K562 (cell line): ENCODE data around the gene UNC119B. TPM values are rescaled to one million over a fixed set of nuclear protein-coding genes. Genes with fewer than 3 reads are reported as not detected.

Experiments
- ATAC-seq: fragments of 200-7000 bp; cut with Tn5 transposase; 3 replicates; pipeline ENCODE4 v1.9.1; 2020; ENCODE audit warnings: moderate library complexity
- BruUV-seq: library from RNA; stranded (reverse); fragments of 400-500 nt; replicated peaks from 2 replicates; lab custom pipeline; 2021; lab: Mats Ljungman, UMichigan
- CTCF ChIA-PET: fragments of 300-600 bp; formaldehyde crosslinking; extraction: SDS; loops from one replicate; lab custom pipeline; 2021; ENCODE audit warnings: low intra/inter-chr PET ratio; lab: Yijun Ruan, JAX
- POLR2A ChIA-PET: fragments of 300-600, 350-650 bp; sonication (Branson Sonifier 250); formaldehyde crosslinking; extraction: SDS; loops from one replicate; lab custom pipeline; 2021; ENCODE audit warnings: antibody characterized with exemption, inconsistent platforms; lab: Yijun Ruan, JAX
- DNase-seq, 4 experiments: peaks; one replicate each; pipeline versions ENCODE4 v3.0.0 to v3.0.0-alpha.2; 2011 to 2018; ENCODE audit warnings: low spot score in 3 of 4, mixed read lengths in 3 of 4; ENCODE audit errors: extremely low read depth in 1 of 4
- FAIRE-seq: peaks from 2 replicates; lab custom pipeline; 2011; peaks lifted over from hg19 to GRCh38; lab: Jason Lieb, UNC
- H2AFZ ChIP-seq: 2 replicates; pipeline ENCODE4 v1.6.0; 2011; ENCODE audit warnings: low read depth, low read length, control low read depth, inconsistent platforms
- H3K27ac ChIP-seq: fragments of 200-600 bp; 3 replicates; pipeline ENCODE4 v1.8.0; 2011; ENCODE audit warnings: low read depth, mild to moderate bottlenecking, control low read depth, inconsistent platforms, low read length, moderate library complexity, mixed read lengths; ENCODE audit errors: extremely low read depth
- H3K27me3 ChIP-seq, 2 experiments: fragments of 300-600 bp in 1 of 2; 2 replicates in 1 of 2; 3 replicates in 1 of 2; pipeline versions ENCODE4 v1.6.0 to v1.8.0; 2011; ENCODE audit warnings: inconsistent platforms in 2 of 2, low read length in 2 of 2, mild to moderate bottlenecking in 1 of 2, mixed read lengths in 1 of 2, moderate library complexity in 1 of 2; ENCODE audit not compliant: control insufficient read depth in 2 of 2, insufficient read depth in 2 of 2
- H3K36me3 ChIP-seq: fragments of 300-600 bp; 3 replicates; pipeline ENCODE4 v1.8.0; 2011; ENCODE audit warnings: mild to moderate bottlenecking, low read length, inconsistent platforms; ENCODE audit not compliant: control insufficient read depth, insufficient read depth
- H3K4me1 ChIP-seq, 2 experiments: fragments of 200-600 bp in 1 of 2; replicated peaks in 1 of 2; 2 replicates in 1 of 2; 3 replicates in 1 of 2; pipeline versions ENCODE4 v1.5.1 to v1.8.0; 2011; ENCODE audit warnings: inconsistent platforms in 2 of 2, low read length in 2 of 2, mild to moderate bottlenecking in 1 of 2, mixed read lengths in 1 of 2, moderate library complexity in 1 of 2; ENCODE audit not compliant: control insufficient read depth in 2 of 2, insufficient read depth in 2 of 2
- H3K4me2 ChIP-seq: 2 replicates; pipeline ENCODE4 v1.6.1; 2011; ENCODE audit warnings: low read length, control low read depth, inconsistent platforms, mixed read lengths; ENCODE audit not compliant: insufficient read depth
- H3K4me3 ChIP-seq: fragments of 200-600 bp; sonication (generic), shearing (Covaris generic); 2 replicates; pipeline ENCODE4 v1.5.1; 2016; ENCODE audit warnings: control low read depth, inconsistent platforms
- H3K79me2 ChIP-seq: fragments of 200-600 bp; 3 replicates; pipeline ENCODE4 v1.8.0; 2011; ENCODE audit warnings: low read length, inconsistent platforms; ENCODE audit not compliant: control insufficient read depth, insufficient read depth
- H3K9ac ChIP-seq, 2 experiments: 2 replicates each; pipeline versions ENCODE4 v1.6.0 to v1.6.1; 2011; ENCODE audit warnings: low read depth in 2 of 2, low read length in 2 of 2, control low read depth in 1 of 2, inconsistent platforms in 1 of 2, mild to moderate bottlenecking in 1 of 2, mixed read lengths in 1 of 2; ENCODE audit not compliant: insufficient read depth in 1 of 2
- H3K9me1 ChIP-seq: one replicate; pipeline ENCODE4 v1.6.0; 2011; ENCODE audit warnings: inconsistent platforms, mild to moderate bottlenecking, low read length, moderate library complexity; ENCODE audit not compliant: control insufficient read depth, insufficient read depth
- H3K9me3 ChIP-seq: replicated peaks from 2 replicates; pipeline ENCODE4 v1.5.1; 2011; ENCODE audit warnings: low read depth, low read length, inconsistent platforms; ENCODE audit not compliant: control insufficient read depth, insufficient read depth
- H4K20me1 ChIP-seq: replicated peaks from 2 replicates; pipeline ENCODE4 v1.6.1; 2011; ENCODE audit warnings: low read length, inconsistent platforms, mixed read lengths; ENCODE audit not compliant: control insufficient read depth, insufficient read depth
- CREB1 ChIP-seq, 2 experiments: sonication (generic) in 1 of 2; formaldehyde crosslinking in 1 of 2; IDR thresholded peaks; 2 replicates each; pipeline versions ENCODE4 v1.6.1 to v1.8.0; 2012 to 2022; ENCODE audit warnings: inconsistent platforms in 1 of 2, mild to moderate bottlenecking in 1 of 2, missing genetic modification reagents in 1 of 2, moderate library complexity in 1 of 2
- CREBBP ChIP-seq: IDR thresholded peaks from one replicate; pipeline ENCODE4 v1.6.1; 2012; ENCODE audit warnings: low read depth, mild to moderate bottlenecking, control low read depth, inconsistent platforms, low read length
- CXXC5 ChIP-seq: fragments of 250-450 bp; sonication (Bioruptor Pico); IDR thresholded peaks from 2 replicates; pipeline ENCODE4 v1.8.0; 2022; ENCODE audit warnings: inconsistent platforms, mild to moderate bottlenecking, moderate library complexity
- EHMT2 ChIP-seq: fragments of 450-650 bp; IDR thresholded peaks from 2 replicates; pipeline ENCODE4 v1.6.1; 2018; ENCODE audit warnings: antibody characterized with exemption
- GABPB1 ChIP-seq: sonication (generic); formaldehyde crosslinking; IDR thresholded peaks from 2 replicates; pipeline ENCODE4 v1.8.0; 2022; ENCODE audit warnings: mild to moderate bottlenecking, missing genetic modification reagents
- GATAD2B ChIP-seq: fragments of 450-650 bp; IDR thresholded peaks from 2 replicates; pipeline ENCODE4 v1.6.1; 2017; ENCODE audit warnings: mild to moderate bottlenecking, borderline replicate concordance
- POLR2G ChIP-seq: fragments of 200-400 bp; formaldehyde crosslinking; IDR thresholded peaks from 2 replicates; pipeline ENCODE4 v1.6.1; 2017; ENCODE audit warnings: low read depth, mild to moderate bottlenecking, antibody characterized with exemption, low read length, moderate library complexity
- POU5F1 ChIP-seq: fragments of 150-350 bp; IDR thresholded peaks from 2 replicates; pipeline ENCODE4 v1.6.1; 2014; ENCODE audit warnings: borderline replicate concordance, low read length, low read depth, mild to moderate bottlenecking; ENCODE audit not compliant: partially characterized antibody
- RBBP5 ChIP-seq: fragments of 200-600 bp; sonication (generic); IDR thresholded peaks from 2 replicates; pipeline ENCODE4 v1.6.1; 2012; ENCODE audit warnings: borderline replicate concordance, mild to moderate bottlenecking, low read length, control low read depth, inconsistent platforms; ENCODE audit not compliant: insufficient read depth, poor library complexity, severe bottlenecking
- SPI1 ChIP-seq: IDR thresholded peaks from 2 replicates; pipeline ENCODE4 v1.6.1; 2011; ENCODE audit warnings: low read depth, low read length, control low read depth, borderline replicate concordance
- ZNF707 ChIP-seq: fragments of 250-450 bp; sonication (Bioruptor Pico); conservative IDR thresholded peaks from 2 replicates; pipeline ENCODE4 v1.8.0; 2022; ENCODE audit warnings: inconsistent platforms, mild to moderate bottlenecking, moderate library complexity
- WGBS: fragments of 100-300 bp; shearing (Covaris generic); methylation state at CpG from one replicate; pipeline ENCODE4 v1.1.6; 2016; ENCODE audit warnings: low coverage, mixed read lengths; ENCODE audit not compliant: insufficient coverage; ENCODE audit errors: missing lambda C conversion rate; 5-methylcytosine and 5-hydroxymethylcytosine counted together
- in situ Hi-C: fragments of 300-500 bp; cut with MboI; formaldehyde crosslinking; loops from 4 replicates; pipeline ENCODE4 v1.15.0; 2018; ENCODE audit warnings: inconsistent platforms, mixed read lengths
- intact Hi-C: fragments of 100-400 bp; cut with micrococcal nuclease; formaldehyde crosslinking; loops from 2 replicates; pipeline ENCODE4 v1.14.2; 2022
- polyA plus RNA-seq, 8 experiments: library from polyadenylated mRNA; depleted of rRNA in 4 of 8; stranded (reverse) in 5 of 8; unstranded in 3 of 8; fragments of >200 nt; fragmentation: Nextera tagmentation in 2 of 8; fragmentation: Illumina TruSeq in 1 of 8; extraction: Ambion mirVana in 2 of 8; extraction: Trizol in 1 of 8; gene quantifications; 2 replicates each; pipeline versions ENCODE4 v1.2.1 to v1.2.3, GENCODE V29; 2011 to 2014; ENCODE audit warnings: inconsistent platforms in 1 of 8, missing spikeins in 1 of 8
- total RNA-seq, 7 experiments: library from RNA; depleted of rRNA in 6 of 7; stranded (reverse); fragments of >200 nt in 6 of 7; fragmentation: Illumina TruSeq in 2 of 7; extraction: Trizol in 2 of 7; gene quantifications; 2 replicates each; pipeline versions ENCODE4 v1.2.1 to v1.2.3, GENCODE V29; 2011 to 2021; ENCODE audit warnings: low replicate concordance in 1 of 7
- TF ChIP-seq, protein P1 (sequence below): fragments of 450-650 bp; formaldehyde crosslinking; IDR thresholded peaks from 2 replicates; pipeline ENCODE4 v1.4.0; 2022; ENCODE audit warnings: missing genetic modification characterization
- TF ChIP-seq, protein P2 (sequence below): fragments of 250-450 bp; sonication (Bioruptor Pico); IDR thresholded peaks from 2 replicates; pipeline ENCODE4 v1.8.0; 2022; ENCODE audit warnings: inconsistent platforms, mild to moderate bottlenecking, moderate library complexity, borderline replicate concordance
- TF ChIP-seq, protein P3 (sequence below): sonication (generic); formaldehyde crosslinking; IDR thresholded peaks from 2 replicates; pipeline ENCODE4 v1.8.1; 2023; ENCODE audit warnings: mild to moderate bottlenecking, missing genetic modification reagents

UNC119B gene
- total and polyA plus RNA-seq, 9 of the 15 experiments (the other 6 are each of a cell fraction or from before 2014, with no cell fraction given) = 4.0 to 34.5 (median 15.1) TPM

- 0 out of 2 replicates have a peak, but pooled peaks have one; percentile 25 for TF ChIP-seq GABPB1 (CRISPR knock-in tag)
- TF ChIP-seq RBBP5 = peak; percentile 89
- TF ChIP-seq POU5F1 = no peak
- TF ChIP-seq GATAD2B = 0 out of 2 replicates have a peak, but pooled peaks have one; percentile 57
- no peak for TF ChIP-seq ZNF707 (CRISPR knock-in tag)
- TF ChIP-seq CREB1 (IDR thresholded peaks at IDR 0.05) = no peak
- TF ChIP-seq CREB1 (CRISPR knock-in tag; IDR thresholded peaks at IDR 0.05) = peak; percentile 56
- TF ChIP-seq POLR2G = peak; percentile 81
- peak; percentile 63 for TF ChIP-seq CXXC5
- no peak for TF ChIP-seq CREBBP
Observed at GRCh38 chr12:120710031-120710804, at the start of gene UNC119B (continued).

- BruUV-seq = no TSS peak
- no peaks in the 10 kb centered on the region for H3K79me2 ChIP-seq
- no peak overlapping the region for H3K4me2 ChIP-seq
- no peaks in the 10 kb centered on the region for H3K36me3 ChIP-seq
- H3K4me1 ChIP-seq = no peaks in the 10 kb centered on the region; a peak in 1 of 5 replicates
- FAIRE-seq (no peak), DNase-seq (no peak), ATAC-seq (no peak)
- H4K20me1 ChIP-seq = peaks cover 4% of the 10 kb centered on the region; the same call in 1 of the 2 replicates
- peaks cover 43 to 68% of the 10 kb centered on the region in 2 experiments for H3K27me3 ChIP-seq
- H2AFZ ChIP-seq = no peak overlapping the region
- H3K9ac ChIP-seq = no peak overlapping the region
- in situ Hi-C loops = loop anchor here (25.0 kb wide), 1 partner anchor 324 kb away; the partner anchor contains the start of gene PLA2G1B
- no peaks in the 10 kb centered on the region for H3K9me3 ChIP-seq
- no peaks in the 10 kb centered on the region for H3K9me1 ChIP-seq
- POLR2A ChIA-PET = interaction anchor here (0.7 kb wide), 1 partner anchor 14 kb away, joined by 3 read pairs; no protein-coding TSS in a partner anchor
- no peak overlapping the region for H3K4me3 ChIP-seq
- CTCF ChIA-PET = no interaction called here
- WGBS = 0% methylated on average over 2 of the region's 2 CpGs
- intact Hi-C loops = no loop called here
- H3K27ac ChIP-seq = no peak overlapping the region
- TF ChIP-seq SPI1 = no peak
- TF ChIP-seq, protein P1, sequence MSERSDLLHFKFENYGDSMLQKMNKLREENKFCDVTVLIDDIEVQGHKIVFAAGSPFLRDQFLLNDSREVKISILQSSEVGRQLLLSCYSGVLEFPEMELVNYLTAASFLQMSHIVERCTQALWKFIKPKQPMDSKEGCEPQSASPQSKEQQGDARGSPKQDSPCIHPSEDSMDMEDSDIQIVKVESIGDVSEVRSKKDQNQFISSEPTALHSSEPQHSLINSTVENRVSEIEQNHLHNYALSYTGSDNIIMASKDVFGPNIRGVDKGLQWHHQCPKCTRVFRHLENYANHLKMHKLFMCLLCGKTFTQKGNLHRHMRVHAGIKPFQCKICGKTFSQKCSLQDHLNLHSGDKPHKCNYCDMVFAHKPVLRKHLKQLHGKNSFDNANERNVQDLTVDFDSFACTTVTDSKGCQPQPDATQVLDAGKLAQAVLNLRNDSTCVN (CRISPR knock-in tag) = 0 out of 2 replicates have a peak, but pooled peaks have one; percentile 16
- TF ChIP-seq, protein P2, sequence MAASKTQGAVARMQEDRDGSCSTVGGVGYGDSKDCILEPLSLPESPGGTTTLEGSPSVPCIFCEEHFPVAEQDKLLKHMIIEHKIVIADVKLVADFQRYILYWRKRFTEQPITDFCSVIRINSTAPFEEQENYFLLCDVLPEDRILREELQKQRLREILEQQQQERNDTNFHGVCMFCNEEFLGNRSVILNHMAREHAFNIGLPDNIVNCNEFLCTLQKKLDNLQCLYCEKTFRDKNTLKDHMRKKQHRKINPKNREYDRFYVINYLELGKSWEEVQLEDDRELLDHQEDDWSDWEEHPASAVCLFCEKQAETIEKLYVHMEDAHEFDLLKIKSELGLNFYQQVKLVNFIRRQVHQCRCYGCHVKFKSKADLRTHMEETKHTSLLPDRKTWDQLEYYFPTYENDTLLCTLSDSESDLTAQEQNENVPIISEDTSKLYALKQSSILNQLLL = no peak
- 0 out of 2 replicates have a peak, but pooled peaks have one; percentile 15 for TF ChIP-seq EHMT2
- TF ChIP-seq, protein P3, sequence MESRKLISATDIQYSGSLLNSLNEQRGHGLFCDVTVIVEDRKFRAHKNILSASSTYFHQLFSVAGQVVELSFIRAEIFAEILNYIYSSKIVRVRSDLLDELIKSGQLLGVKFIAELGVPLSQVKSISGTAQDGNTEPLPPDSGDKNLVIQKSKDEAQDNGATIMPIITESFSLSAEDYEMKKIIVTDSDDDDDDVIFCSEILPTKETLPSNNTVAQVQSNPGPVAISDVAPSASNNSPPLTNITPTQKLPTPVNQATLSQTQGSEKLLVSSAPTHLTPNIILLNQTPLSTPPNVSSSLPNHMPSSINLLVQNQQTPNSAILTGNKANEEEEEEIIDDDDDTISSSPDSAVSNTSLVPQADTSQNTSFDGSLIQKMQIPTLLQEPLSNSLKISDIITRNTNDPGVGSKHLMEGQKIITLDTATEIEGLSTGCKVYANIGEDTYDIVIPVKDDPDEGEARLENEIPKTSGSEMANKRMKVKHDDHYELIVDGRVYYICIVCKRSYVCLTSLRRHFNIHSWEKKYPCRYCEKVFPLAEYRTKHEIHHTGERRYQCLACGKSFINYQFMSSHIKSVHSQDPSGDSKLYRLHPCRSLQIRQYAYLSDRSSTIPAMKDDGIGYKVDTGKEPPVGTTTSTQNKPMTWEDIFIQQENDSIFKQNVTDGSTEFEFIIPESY = no peak
Observed at GRCh38 chr12:120661432-120661831, 48.8 kb upstream of the UNC119B start.
